ENCODE measurements around the gene ARIH1.
"Not testable (repeated sequence)": the region's sequence is repeated elsewhere in the genome, so short reads cannot be mapped to it uniquely, and the experiment has no call there.

The ARIH1 gene

GRCh38 chr15:72473614-72474465 is at the start of gene ARIH1:
ARIH1 (plus strand) TSS chr15:72474330; CDS start chr15:72474640, 310 bp downstream.
- peak; percentile 94 for DNase-seq (ENCODE audit: low spot score)

DNA sequence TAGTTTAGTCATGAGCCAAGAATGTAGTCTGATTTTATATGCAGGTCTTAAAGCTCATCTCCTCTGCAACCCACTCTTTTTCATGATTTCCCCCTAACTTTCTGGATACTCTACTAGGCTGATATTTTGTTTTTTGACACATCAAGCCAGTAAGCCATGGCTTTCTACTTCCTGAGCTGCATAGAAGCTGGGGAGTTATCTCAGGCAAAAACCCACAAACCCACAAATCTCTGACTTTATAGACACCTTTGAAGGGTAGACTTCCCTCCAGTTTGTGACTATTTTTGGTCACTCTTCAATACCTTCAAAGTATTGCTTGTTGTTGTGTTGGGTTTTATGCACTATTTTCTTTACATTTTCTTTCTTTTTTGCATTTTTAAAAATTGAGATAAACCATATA is 47.4 kb upstream of the ARIH1 start:
- DNase-seq (ENCODE audit: low spot score): no peak

GRCh38 chr15:72437650-72438316 is 36.3 kb upstream of the ARIH1 start:
- no peak for DNase-seq (ENCODE audit: low spot score)

DNA sequence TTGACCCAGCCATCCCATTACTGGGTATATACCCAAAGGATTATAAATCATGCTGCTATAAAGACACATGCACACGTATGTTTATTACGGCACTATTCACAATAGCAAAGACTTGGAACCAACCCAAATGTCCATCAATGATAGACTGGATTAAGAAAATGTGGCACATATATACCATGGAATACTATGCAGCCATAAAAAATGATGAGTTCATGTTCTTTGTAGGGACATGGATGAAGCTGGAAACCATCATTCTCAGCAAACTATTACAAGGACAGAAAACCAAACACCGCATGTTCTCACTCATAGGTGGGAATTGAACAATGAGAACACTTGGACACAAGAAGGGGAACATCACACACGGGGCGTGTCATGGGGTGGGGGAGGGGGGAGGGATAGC is 31.3 kb upstream of the ARIH1 start:
- not testable (repeated sequence) for DNase-seq (ENCODE audit: low spot score)

GRCh38 chr15:72445426-72445825 is 28.7 kb upstream of the ARIH1 start:
- no peak for DNase-seq (ENCODE audit: low spot score)

- no peak for DNase-seq (ENCODE audit: low spot score)
Measured at GRCh38 chr15:72450805-72451204, 23.3 kb upstream of the ARIH1 start.

GRCh38 chr15:72451224-72451623 is 22.9 kb upstream of the ARIH1 start:
- DNase-seq (ENCODE audit: low spot score): no peak

- DNase-seq (ENCODE audit: low spot score): no peak
Measured at GRCh38 chr15:72456684-72457083, 17.4 kb upstream of the ARIH1 start.

- no peak for DNase-seq (ENCODE audit: low spot score)
Measured at GRCh38 chr15:72460402-72460801, 13.7 kb upstream of the ARIH1 start.

DNA sequence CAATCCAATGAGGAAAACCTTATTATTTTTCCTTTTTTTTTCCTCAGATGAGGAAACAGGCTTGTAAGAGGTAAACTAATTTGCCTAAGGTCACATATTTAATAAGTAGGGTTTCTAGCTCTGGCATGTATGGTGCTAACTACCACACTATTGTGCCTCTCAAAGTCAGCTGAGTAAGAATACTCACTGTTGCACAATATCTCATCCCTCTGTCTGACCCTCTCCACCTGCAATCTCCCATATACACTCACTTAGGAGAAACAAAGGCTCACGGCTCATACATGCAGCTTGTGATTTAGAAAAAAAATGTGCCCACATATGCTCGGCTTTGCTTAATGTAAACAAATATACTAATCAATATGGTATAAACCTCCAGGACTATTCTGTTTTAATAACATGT is 10.4 kb upstream of the ARIH1 start:
- DNase-seq (ENCODE audit: low spot score): no peak

- DNase-seq (ENCODE audit: low spot score): no peak
Measured at GRCh38 chr15:72464251-72464650, 9.9 kb upstream of the ARIH1 start.

DNA sequence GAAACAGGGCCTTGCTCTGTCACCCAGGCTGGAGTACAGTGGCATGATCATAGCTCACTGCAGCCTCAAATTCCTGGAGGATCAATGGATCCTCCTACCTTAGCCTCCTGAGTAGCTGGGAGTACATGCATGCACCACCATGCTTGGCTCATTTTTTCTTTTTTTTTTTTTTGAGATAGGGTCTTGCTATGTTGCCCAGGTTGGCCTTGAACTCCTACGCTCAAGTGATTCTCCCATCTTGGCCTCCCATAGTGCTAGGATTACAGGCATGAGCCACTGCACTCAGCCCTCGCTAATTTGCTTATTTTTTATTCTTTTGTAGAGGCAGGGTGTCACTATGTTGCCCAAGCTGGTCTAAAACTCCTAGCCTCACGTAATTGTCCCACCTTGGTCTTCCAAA is 6.0 kb upstream of the ARIH1 start:
- DNase-seq (ENCODE audit: low spot score): no peak

DNA sequence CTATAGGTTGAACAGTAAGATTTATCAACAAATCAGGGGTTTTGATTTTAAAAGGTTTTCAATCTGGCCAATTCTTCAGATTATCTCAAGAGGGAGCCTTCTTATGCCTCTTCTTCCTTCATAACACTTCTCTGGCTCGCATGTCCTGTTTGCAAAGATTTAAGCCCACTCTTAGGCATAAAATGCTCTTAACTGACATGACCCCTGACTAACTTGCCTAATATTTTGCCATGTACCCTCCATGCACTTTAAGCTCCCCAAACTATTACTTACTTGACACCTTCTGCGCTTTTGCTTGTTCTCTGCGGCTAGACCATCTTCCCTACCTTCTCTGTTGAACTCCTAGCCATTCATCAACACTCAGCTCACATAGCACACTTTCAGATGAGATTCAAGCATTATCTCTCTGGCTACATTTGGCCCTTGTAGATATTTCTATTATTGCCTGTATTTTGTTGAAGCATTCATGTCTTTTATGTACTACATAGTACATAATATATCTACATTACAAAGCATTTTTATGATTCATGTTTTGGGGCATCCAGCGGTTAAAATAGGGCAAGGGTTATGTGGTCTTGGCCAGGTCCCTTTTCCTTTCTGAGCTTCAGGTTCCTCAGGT is 1.0 kb upstream of the ARIH1 start:
- DNase-seq (ENCODE audit: low spot score): no peak

- DNase-seq (ENCODE audit: low spot score): no peak
Measured at GRCh38 chr15:72474466-72474911, 359 bp downstream of the ARIH1 start.

DNA sequence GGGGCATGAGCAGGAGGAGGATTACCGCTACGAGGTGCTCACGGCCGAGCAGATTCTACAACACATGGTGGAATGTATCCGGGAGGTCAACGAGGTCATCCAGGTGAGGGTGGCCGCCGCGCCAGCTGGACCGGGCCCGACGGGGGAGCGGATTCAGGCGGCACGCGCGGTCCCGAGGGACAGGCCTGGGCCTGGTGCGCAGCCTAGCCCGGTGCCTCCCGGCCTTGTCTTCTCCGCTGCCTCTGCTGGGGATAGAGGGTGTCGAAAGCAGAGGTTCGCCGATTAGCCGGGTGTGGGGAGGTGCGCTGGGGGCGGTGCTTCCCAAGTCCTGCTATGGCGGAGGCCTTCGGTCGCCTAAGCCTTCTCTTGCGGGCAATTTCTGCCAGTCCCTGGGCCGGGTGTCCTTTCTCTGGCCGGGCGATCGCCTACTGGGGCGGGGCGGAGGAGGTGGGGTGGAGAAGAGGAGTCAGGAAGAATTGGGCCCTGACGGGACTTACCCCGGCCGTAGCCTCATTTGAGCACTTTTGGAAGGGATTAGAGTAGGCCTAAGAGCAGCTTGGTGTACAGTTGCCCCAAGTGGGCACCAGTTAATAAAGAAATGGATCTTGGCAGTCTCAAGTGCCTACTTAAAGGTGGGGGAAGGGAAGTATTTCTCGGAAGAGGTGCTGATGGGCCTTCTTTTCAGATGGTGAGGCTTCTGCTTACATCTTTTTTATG is 940 bp downstream of the ARIH1 start:
- peak; percentile 62 for DNase-seq (ENCODE audit: low spot score)

GRCh38 chr15:72475674-72476073 is 1.5 kb downstream of the ARIH1 start:
- DNase-seq (ENCODE audit: low spot score): no peak

DNA sequence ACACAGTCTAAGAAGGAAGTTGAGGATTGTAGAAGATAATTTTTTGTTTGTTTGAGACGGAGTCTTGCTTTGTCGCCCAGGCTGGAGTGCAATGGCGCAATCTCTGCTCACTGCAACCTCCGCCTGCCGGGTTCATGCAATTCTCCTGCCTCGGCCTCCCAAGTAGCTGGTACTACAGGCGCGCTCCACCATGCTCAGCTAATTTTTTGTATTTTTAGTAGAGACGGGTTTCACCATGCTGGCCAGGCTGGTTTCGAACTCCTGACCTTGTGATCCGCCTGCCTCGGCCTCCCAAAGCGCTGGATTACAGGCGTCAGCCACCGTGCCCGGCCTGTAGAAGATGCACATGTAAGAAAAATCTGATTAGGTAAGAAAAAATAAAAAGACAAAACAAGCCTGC is 2.2 kb downstream of the ARIH1 start:
- not testable (repeated sequence) for DNase-seq (ENCODE audit: low spot score)

- no peak for DNase-seq (ENCODE audit: low spot score)
Measured at GRCh38 chr15:72481015-72481659, 7.0 kb downstream of the ARIH1 start.

DNA sequence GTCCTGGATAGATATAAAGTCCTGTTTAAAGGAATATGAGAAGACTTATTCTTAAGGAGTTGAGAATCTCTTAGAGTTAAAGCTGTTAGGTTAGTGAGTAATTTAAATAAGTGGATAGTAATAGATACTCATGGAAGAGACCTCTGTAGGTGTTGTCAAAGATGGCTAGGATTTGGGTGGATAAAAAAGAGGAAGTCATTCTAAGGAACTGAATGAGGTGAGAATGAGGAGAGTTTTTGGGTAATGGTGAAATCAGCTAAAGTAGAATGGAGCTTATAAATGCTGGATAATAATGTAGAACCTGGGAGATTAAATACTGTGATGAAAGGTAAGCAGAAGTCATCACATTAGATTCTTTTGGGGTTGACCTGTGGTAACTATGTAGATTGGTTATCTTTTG is 8.1 kb downstream of the ARIH1 start:
- no peak for DNase-seq (ENCODE audit: low spot score)

GRCh38 chr15:72483279-72483678 is 9.1 kb downstream of the ARIH1 start:
- DNase-seq (ENCODE audit: low spot score): no peak

DNA sequence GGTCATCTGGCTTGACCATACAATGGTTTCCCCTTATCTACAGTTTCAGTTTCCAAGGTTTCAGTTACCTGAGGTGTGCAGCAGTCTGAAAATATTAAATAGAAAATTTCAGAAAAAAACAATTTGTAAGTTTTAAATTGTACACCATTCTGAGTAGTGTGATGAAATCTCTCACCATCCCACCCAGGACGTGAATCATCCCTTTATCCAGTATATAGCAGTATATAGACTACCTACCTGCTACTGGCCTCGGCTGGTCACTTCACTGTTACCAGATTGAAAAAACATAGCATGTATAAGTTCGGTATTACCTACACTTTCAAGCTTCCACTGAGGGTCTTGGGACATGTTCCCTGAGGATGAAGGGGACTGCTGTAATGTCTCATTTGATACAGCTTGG is 12.0 kb downstream of the ARIH1 start:
- no peak for DNase-seq (ENCODE audit: low spot score)
